MCF 10A (cell line): Measurements from ENCODE around the gene ZBTB46. TPM values are rescaled to one million over a fixed set of nuclear protein-coding genes. Genes with fewer than 3 reads are reported as not detected.

Experiments used
- BruUV-seq: library from RNA; stranded (reverse); fragments of 400-500 nt; replicated peaks from 2 replicates; lab custom pipeline; 2021; lab: Mats Ljungman, UMichigan
- CTCF ChIA-PET: fragments of 300-600 bp; sonication (Branson Sonifier 250); formaldehyde crosslinking; extraction: SDS; loops from one replicate; lab custom pipeline; 2021; ENCODE audit warnings: antibody characterized with exemption, inconsistent platforms; lab: Yijun Ruan, JAX
- POLR2A ChIA-PET: fragments of 300-600, 350-650 bp; sonication (Branson Sonifier 250); formaldehyde crosslinking; extraction: SDS; loops from one replicate; lab custom pipeline; 2020; ENCODE audit warnings: antibody characterized with exemption, inconsistent platforms; lab: Yijun Ruan, JAX
- DNase-seq: peaks from one replicate; pipeline ENCODE4 v3.0.0-alpha.2; 2018; ENCODE audit not compliant: unreplicated experiment
- H3K27ac Mint-ChIP-seq: one replicate; pipeline ENCODE4 v1.8.0; 2022; ENCODE audit warnings: mild to moderate bottlenecking, low read depth, mixed read lengths; ENCODE audit not compliant: unreplicated experiment
- H3K27me3 Mint-ChIP-seq: one replicate; pipeline ENCODE4 v1.8.0; 2022; ENCODE audit warnings: mixed read lengths; ENCODE audit not compliant: insufficient read depth, unreplicated experiment
- H3K36me3 Mint-ChIP-seq: one replicate; pipeline ENCODE4 v1.8.0; 2022; ENCODE audit warnings: mild to moderate bottlenecking, moderate library complexity, mixed read lengths; ENCODE audit not compliant: insufficient read depth, unreplicated experiment
- H3K4me1 Mint-ChIP-seq: one replicate; pipeline ENCODE4 v1.8.0; 2022; ENCODE audit warnings: mixed read lengths; ENCODE audit not compliant: insufficient read depth, unreplicated experiment
- H3K4me3 Mint-ChIP-seq: one replicate; pipeline ENCODE4 v1.8.0; 2022; ENCODE audit warnings: mild to moderate bottlenecking, moderate library complexity, mixed read lengths; ENCODE audit not compliant: unreplicated experiment
- H3K9me3 Mint-ChIP-seq: one replicate; pipeline ENCODE4 v1.8.0; 2022; ENCODE audit warnings: mixed read lengths; ENCODE audit not compliant: unreplicated experiment
- CTCF ChIP-seq: fragments of 200-600 bp; IDR thresholded peaks from one replicate; pipeline ENCODE4 v1.8.0; 2022; ENCODE audit warnings: antibody characterized with exemption, mild to moderate bottlenecking; ENCODE audit not compliant: unreplicated experiment
- intact Hi-C: fragments of 100-400 bp; cut with micrococcal nuclease; formaldehyde crosslinking; loops from 2 replicates; pipeline ENCODE4 v1.14.1; 2022
- total RNA-seq: library from RNA; stranded (reverse); gene quantifications from 2 replicates; pipeline ENCODE4 v1.2.3, GENCODE V29; 2022

Gene ZBTB46
- total RNA-seq, 1 experiment from 2014 or later: 0.63 TPM

- TF ChIP-seq CTCF: no peak
- CTCF ChIA-PET: interaction anchor here (0.5 to 2.9 kb wide), 5 partner anchors 15 to 214 kb away, joined by 3 to 9 read pairs (median 5); no protein-coding TSS in a partner anchor
These were observed 62.2 kb downstream of the ZBTB46 start for GRCh38 chr20:63768591-63769515.

GRCh38 chr20:63767886-63768285, 63.2 kb downstream of the ZBTB46 start:
- Mint-ChIP-seq H3K9me3 (no peaks in the 10 kb centered on the region), H3K27me3 (no peaks in the 10 kb centered on the region), H3K4me1 (no peaks in the 10 kb centered on the region), H3K4me3 (no peak overlapping the region), H3K27ac (no peak overlapping the region), H3K36me3 (no peaks in the 10 kb centered on the region)
- ChIA-PET CTCF (interaction anchor here (0.6 to 2.9 kb wide), 2 partner anchors 18 to 216 kb away, joined by 3 to 9 read pairs; no protein-coding TSS in a partner anchor), POLR2A (interaction anchor here (0.6 to 0.8 kb wide), 3 partner anchors 97 to 352 kb away, joined by 3 read pairs; partner anchors contain the start of gene TPD52L2)
- intact Hi-C loops: no loop called here
- no peak for TF ChIP-seq CTCF
- no TSS peak for BruUV-seq
- DNase-seq: no peak

More at GRCh38 chr20:63768591-63769515, 62.2 kb downstream of the ZBTB46 start:
- no peak overlapping the region for H3K27ac Mint-ChIP-seq
- POLR2A ChIA-PET: interaction anchor here (0.5 to 0.6 kb wide), 3 partner anchors 96 to 299 kb away, joined by 3 read pairs; partner anchors contain the start of gene TPD52L2
- intact Hi-C loops: no loop called here
- no peaks in the 10 kb centered on the region for H3K36me3 Mint-ChIP-seq
- no peak for DNase-seq
- H3K27me3 Mint-ChIP-seq: no peaks in the 10 kb centered on the region
- no peaks in the 10 kb centered on the region for H3K9me3 Mint-ChIP-seq
- H3K4me1 Mint-ChIP-seq: no peaks in the 10 kb centered on the region
- no peak overlapping the region for H3K4me3 Mint-ChIP-seq
- no TSS peak for BruUV-seq

- no TSS peak for BruUV-seq
- Mint-ChIP-seq H3K36me3 (no peaks in the 10 kb centered on the region), H3K4me3 (no peak overlapping the region), H3K27me3 (no peaks in the 10 kb centered on the region), H3K27ac (no peak overlapping the region), H3K4me1 (no peaks in the 10 kb centered on the region), H3K9me3 (no peaks in the 10 kb centered on the region)
- DNase-seq: no peak
- intact Hi-C loops: no loop called here
- TF ChIP-seq CTCF: no peak
- ChIA-PET CTCF (interaction anchor here (0.6 to 2.9 kb wide), 2 partner anchors 19 to 217 kb away, joined by 3 to 9 read pairs; no protein-coding TSS in a partner anchor), POLR2A (interaction anchor here (0.6 to 0.8 kb wide), 3 partner anchors 97 to 353 kb away, joined by 3 read pairs; partner anchors contain the start of gene TPD52L2)
These were observed 63.6 kb downstream of the ZBTB46 start for GRCh38 chr20:63767456-63767855.
